HG03378 (cell line): ENCODE results near the gene RIBC2.
"Not testable (repeated sequence)": the region's sequence is repeated elsewhere in the genome, so short reads cannot be mapped to it uniquely, and the experiment has no call there.

ENCODE experiments used
- ATAC-seq: cut with Tn5 transposase; IDR thresholded peaks from one replicate; pipeline ENCODE4 v1.9.1; 2021; ENCODE audit warnings: mild to moderate bottlenecking, moderate library complexity; ENCODE audit not compliant: unreplicated experiment

The RIBC2 gene

GRCh38 chr22:45424241-45424731 is 10.8 kb downstream of the RIBC2 start:
- ATAC-seq = no peak

- ATAC-seq = no peak
These were observed 11.6 kb downstream of the RIBC2 start for GRCh38 chr22:45425101-45425500.

GRCh38 chr22:45425531-45426265 is 12.2 kb downstream of the RIBC2 start:
- ATAC-seq = no peak

GRCh38 chr22:45426387-45426786 is 12.9 kb downstream of the RIBC2 start:
- ATAC-seq = no peak

GRCh38 chr22:45427114-45427513 is 13.6 kb downstream of the RIBC2 start:
- ATAC-seq = no peak

GRCh38 chr22:45428391-45429385 is 15.2 kb downstream of the RIBC2 start:
- ATAC-seq = no peak

- ATAC-seq = no peak
These were observed 15.9 kb downstream of the RIBC2 start for GRCh38 chr22:45429424-45429823.

GRCh38 chr22:45429981-45430775 is 16.7 kb downstream of the RIBC2 start:
- no peak for ATAC-seq

- ATAC-seq = no peak
These were observed 17.4 kb downstream of the RIBC2 start for GRCh38 chr22:45430871-45431270.

GRCh38 chr22:45434981-45435380 is 21.5 kb downstream of the RIBC2 start:
- ATAC-seq = no peak

- ATAC-seq = no peak
These were observed 22.1 kb downstream of the RIBC2 start for GRCh38 chr22:45435544-45436139.

- not testable (repeated sequence) for ATAC-seq
These were observed 23.5 kb downstream of the RIBC2 start for GRCh38 chr22:45436871-45437517.

GRCh38 chr22:45438336-45438735 is 24.8 kb downstream of the RIBC2 start:
- no peak for ATAC-seq

GRCh38 chr22:45440688-45441087 is 27.2 kb downstream of the RIBC2 start:
- not testable (repeated sequence) for ATAC-seq

- ATAC-seq = no peak
These were observed 27.6 kb downstream of the RIBC2 start for GRCh38 chr22:45441138-45441537.

- ATAC-seq = no peak
These were observed 28.6 kb downstream of the RIBC2 start for GRCh38 chr22:45442116-45442515.

- no peak for ATAC-seq
These were observed 30.7 kb downstream of the RIBC2 start for GRCh38 chr22:45444168-45444567.

GRCh38 chr22:45445031-45445710 is 31.7 kb downstream of the RIBC2 start:
- no peak for ATAC-seq

- ATAC-seq = no peak
These were observed 32.7 kb downstream of the RIBC2 start for GRCh38 chr22:45446216-45446615.
